Natural killer cell (primary cell): Measurements from ENCODE around the gene PWWP2B. TPM values are rescaled to one million over a fixed set of nuclear protein-coding genes. Genes with fewer than 3 reads are reported as not detected.

Source experiments
- ATAC-seq, 3 donors: fragments of 150-1000 bp in 2 of 3; fragments of 200-7000 bp in 1 of 3; cut with Tn5 transposase; 1 replicate in 1 of 3; 2 replicates in 2 of 3; pipeline ENCODE4 v1.10.0; 2021; ENCODE audit warnings: mild to moderate bottlenecking in 2 of 3, moderate library complexity in 2 of 3
- DNase-seq, 2 donors: peaks; one replicate each; pipeline versions ENCODE4 v3.0.0 to v3.0.0-alpha.2; 2013 to 2021; ENCODE audit warnings: mixed read lengths in 1 of 2
- H3K27ac ChIP-seq: one replicate; pipeline ENCODE4 v1.5.1; 2013; ENCODE audit warnings: mild to moderate bottlenecking, low read length
- H3K27me3 ChIP-seq: one replicate; pipeline ENCODE4 v1.6.1; 2013; ENCODE audit warnings: low read length; ENCODE audit not compliant: control insufficient read depth, insufficient read depth
- H3K36me3 ChIP-seq: one replicate; pipeline ENCODE4 v1.6.1; 2013; ENCODE audit warnings: low read length; ENCODE audit not compliant: control insufficient read depth, insufficient read depth
- H3K4me1 ChIP-seq: one replicate; pipeline ENCODE4 v1.6.1; 2013; ENCODE audit warnings: low read length; ENCODE audit not compliant: control insufficient read depth, insufficient read depth
- H3K4me3 ChIP-seq: one replicate; pipeline ENCODE4 v1.5.1; 2013; ENCODE audit warnings: low read length
- H3K9me3 ChIP-seq: one replicate; pipeline ENCODE4 v1.6.1; 2013; ENCODE audit warnings: low read length; ENCODE audit not compliant: control insufficient read depth, insufficient read depth
- H3K27ac Mint-ChIP-seq, 2 donors: one replicate each; pipeline ENCODE4 v1.8.0; 2022; ENCODE audit warnings: mild to moderate bottlenecking in 2 of 2, mixed read lengths in 2 of 2, moderate library complexity in 1 of 2
- H3K27me3 Mint-ChIP-seq, 2 donors: one replicate each; pipeline ENCODE4 v1.8.0; 2022; ENCODE audit warnings: low read depth in 2 of 2, mixed read lengths in 2 of 2
- H3K36me3 Mint-ChIP-seq: one replicate; pipeline ENCODE4 v1.8.0; 2022; ENCODE audit warnings: mixed read lengths
- H3K4me1 Mint-ChIP-seq, 2 donors: one replicate each; pipeline ENCODE4 v1.8.0; 2022; ENCODE audit warnings: mixed read lengths in 2 of 2
- H3K4me3 Mint-ChIP-seq: one replicate; pipeline ENCODE4 v1.8.0; 2022; ENCODE audit warnings: mild to moderate bottlenecking, moderate library complexity, mixed read lengths
- H3K9me3 Mint-ChIP-seq, 2 donors: one replicate each; pipeline ENCODE4 v1.8.0; 2022; ENCODE audit warnings: mixed read lengths in 2 of 2
- WGBS: methylation state at CpG from one replicate; pipeline ENCODE4 v1.1.7; 2013; ENCODE audit warnings: missing lambda C conversion rate; ENCODE audit not compliant: insufficient coverage; 5-methylcytosine and 5-hydroxymethylcytosine counted together
- intact Hi-C: fragments of 100-400 bp; cut with micrococcal nuclease; formaldehyde crosslinking; loops from one replicate; pipeline ENCODE4 v1.14.2; 2022
- total RNA-seq, 4 donors: library from RNA; stranded (reverse); fragments of 120-200 nt in 1 of 4; gene quantifications; one replicate each; pipeline versions ENCODE4 v1.2.3 to v1.2.4, GENCODE V29; 2013 to 2022
- TF ChIP-seq, protein P1 (sequence below): fragments of 200-600 bp; IDR thresholded peaks from one replicate; pipeline ENCODE4 v1.8.0; 2022; ENCODE audit warnings: antibody characterized with exemption

The PWWP2B gene
- total RNA-seq, 3 donors from 2014 or later (not counting 1 experiment from before 2014, with no cell fraction given) = 23.7 to 29.5 (median 24.4) TPM

DNA sequence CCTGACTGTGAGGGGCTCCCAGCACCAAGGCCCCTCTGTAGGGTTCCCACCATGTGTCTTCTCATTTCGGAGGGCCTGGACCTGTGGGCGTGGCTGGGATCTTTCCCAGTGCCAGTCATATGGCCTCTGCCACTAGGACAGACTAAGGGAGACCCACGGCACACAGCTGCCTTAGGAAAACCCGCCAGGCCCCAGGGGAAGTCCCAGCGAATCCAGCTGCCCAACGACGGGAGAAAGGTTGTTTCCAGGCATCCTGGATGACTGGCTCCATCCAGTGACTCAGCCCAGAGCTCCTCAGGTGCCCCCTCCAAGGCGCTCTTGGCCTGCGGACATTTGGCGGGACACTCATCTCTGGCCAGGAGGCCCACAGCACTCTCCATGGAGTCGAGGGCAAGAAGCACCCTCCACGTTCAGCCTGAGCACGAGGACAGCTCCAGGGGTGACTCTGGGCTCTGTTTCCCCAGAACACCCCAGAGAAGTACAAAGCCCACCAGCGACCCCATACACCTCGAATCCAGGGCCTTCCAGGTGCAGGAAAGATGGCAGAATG lies 39.9 kb downstream of the PWWP2B start:
- Mint-ChIP-seq H3K27me3 (no peaks in the 10 kb centered on the region), H3K4me3 (no peak overlapping the region), H3K27ac (no peak overlapping the region), H3K4me1 (peaks cover 6 to 8% of the 10 kb centered on the region in 2 donors), H3K9me3 (no peaks in the 10 kb centered on the region), H3K36me3 (no peaks in the 10 kb centered on the region)
- Histone ChIP-seq H3K4me3 (no peak overlapping the region), H3K36me3 (no peaks in the 10 kb centered on the region), H3K27me3 (no peaks in the 10 kb centered on the region), H3K27ac (no peak overlapping the region), H3K4me1 (peaks cover 7% of the 10 kb centered on the region), H3K9me3 (no peaks in the 10 kb centered on the region)
- no peak for DNase-seq
- ATAC-seq = no peak
- TF ChIP-seq, protein P1, sequence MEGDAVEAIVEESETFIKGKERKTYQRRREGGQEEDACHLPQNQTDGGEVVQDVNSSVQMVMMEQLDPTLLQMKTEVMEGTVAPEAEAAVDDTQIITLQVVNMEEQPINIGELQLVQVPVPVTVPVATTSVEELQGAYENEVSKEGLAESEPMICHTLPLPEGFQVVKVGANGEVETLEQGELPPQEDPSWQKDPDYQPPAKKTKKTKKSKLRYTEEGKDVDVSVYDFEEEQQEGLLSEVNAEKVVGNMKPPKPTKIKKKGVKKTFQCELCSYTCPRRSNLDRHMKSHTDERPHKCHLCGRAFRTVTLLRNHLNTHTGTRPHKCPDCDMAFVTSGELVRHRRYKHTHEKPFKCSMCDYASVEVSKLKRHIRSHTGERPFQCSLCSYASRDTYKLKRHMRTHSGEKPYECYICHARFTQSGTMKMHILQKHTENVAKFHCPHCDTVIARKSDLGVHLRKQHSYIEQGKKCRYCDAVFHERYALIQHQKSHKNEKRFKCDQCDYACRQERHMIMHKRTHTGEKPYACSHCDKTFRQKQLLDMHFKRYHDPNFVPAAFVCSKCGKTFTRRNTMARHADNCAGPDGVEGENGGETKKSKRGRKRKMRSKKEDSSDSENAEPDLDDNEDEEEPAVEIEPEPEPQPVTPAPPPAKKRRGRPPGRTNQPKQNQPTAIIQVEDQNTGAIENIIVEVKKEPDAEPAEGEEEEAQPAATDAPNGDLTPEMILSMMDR = no peak
- intact Hi-C loops = no loop called here
- WGBS = 86% methylated on average over 15 of the region's 15 CpGs

DNA sequence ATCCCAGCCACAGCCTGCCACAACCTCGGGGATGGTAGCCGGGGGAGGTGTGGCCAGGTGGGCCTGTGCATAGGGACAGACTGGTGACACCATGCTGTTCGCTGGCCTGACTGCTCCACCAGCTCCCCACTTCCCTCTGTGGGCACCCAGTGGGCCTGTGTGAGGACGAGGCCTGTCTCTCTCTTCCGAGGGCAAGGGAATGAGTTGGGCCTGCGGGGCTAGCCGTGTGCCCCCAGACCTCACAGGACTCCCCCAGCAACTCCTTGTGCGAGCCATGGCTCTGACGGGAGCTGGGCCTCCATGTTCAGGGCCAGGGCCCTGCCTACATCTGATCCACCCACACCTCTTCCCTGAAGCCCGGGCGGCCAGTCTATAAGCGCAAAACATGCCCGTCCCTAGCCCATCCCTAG lies 40.5 kb downstream of the PWWP2B start:
- Mint-ChIP-seq H3K27ac (no peak overlapping the region), H3K9me3 (no peaks in the 10 kb centered on the region), H3K36me3 (no peaks in the 10 kb centered on the region), H3K4me1 (peaks cover 10 to 12% of the 10 kb centered on the region in 2 donors), H3K27me3 (no peaks in the 10 kb centered on the region), H3K4me3 (no peak overlapping the region)
- no peak overlapping the region for H3K4me3 ChIP-seq
- H3K36me3 ChIP-seq = no peaks in the 10 kb centered on the region
- H3K4me1 ChIP-seq = peaks cover 8% of the 10 kb centered on the region
- intact Hi-C loops = no loop called here
- WGBS = 71% methylated on average over 13 of the region's 13 CpGs
- TF ChIP-seq, protein P1 = no peak
- ATAC-seq (no peak), DNase-seq (no peak)
- no peak overlapping the region for H3K27ac ChIP-seq
- H3K9me3 ChIP-seq = no peaks in the 10 kb centered on the region
- H3K27me3 ChIP-seq = no peaks in the 10 kb centered on the region

DNA sequence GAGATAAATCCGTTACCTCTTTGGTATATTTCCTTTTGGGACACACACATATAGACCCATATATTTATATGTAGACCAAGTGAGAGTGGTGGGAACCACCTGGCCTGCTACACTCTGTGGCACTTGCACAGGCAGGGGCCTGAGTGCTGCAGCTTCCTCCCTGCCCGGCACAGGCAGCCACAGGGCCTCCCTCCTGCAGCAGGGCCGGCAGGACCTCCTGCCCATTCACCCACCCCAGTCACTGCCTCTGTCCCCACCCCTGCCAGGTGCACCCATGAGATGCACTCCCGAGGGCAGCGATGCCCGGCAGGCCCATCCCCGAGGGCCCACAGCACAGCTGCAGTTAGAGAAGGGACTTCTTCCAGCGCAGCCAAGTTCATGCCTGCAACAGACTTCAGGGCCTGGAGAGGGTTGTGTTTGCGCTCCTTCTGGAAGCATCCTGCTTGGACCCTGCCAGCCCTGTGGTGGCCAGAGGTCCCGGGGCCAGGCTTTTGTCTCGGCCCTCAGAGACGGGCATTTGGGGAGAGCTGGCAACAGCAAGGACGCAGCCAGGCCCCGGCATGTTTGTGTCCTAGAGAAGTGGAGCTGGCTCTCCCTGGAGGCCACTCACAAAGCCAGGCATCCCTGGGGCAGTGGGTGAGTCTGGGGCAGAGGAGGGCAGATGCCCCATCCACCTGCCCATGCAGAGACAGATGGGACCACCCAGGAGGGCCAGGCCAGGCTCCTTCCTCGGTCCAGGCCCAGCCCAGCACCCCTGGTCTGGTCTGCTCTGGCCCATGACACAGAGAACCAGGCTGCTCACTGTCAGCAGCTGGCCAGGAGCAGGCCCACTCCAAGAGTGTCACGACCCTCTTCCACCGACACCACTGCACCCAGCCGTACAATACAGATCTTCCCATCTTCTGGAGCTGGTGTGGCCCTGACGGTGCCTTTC lies 41.4 kb downstream of the PWWP2B start:
- Histone ChIP-seq H3K27ac (no peak overlapping the region), H3K9me3 (no peaks in the 10 kb centered on the region), H3K4me1 (peaks cover 15% of the 10 kb centered on the region), H3K36me3 (no peaks in the 10 kb centered on the region), H3K4me3 (no peak overlapping the region), H3K27me3 (no peaks in the 10 kb centered on the region)
- no peak overlapping the region for H3K4me3 Mint-ChIP-seq
- no peaks in the 10 kb centered on the region for H3K36me3 Mint-ChIP-seq
- no peak overlapping the region for H3K27ac Mint-ChIP-seq
- H3K27me3 Mint-ChIP-seq = no peaks in the 10 kb centered on the region
- ATAC-seq (no peak), DNase-seq (no peak)
- H3K4me1 Mint-ChIP-seq = peaks cover 10 to 12% of the 10 kb centered on the region in 2 donors
- 72% methylated on average over 18 of the region's 19 CpGs for WGBS
- TF ChIP-seq, protein P1 = no peak
- no peaks in the 10 kb centered on the region for H3K9me3 Mint-ChIP-seq
- intact Hi-C loops = no loop called here
